Caco-2 (cell line): ENCODE data around the gene VPS37D. TPM values are rescaled to one million over a fixed set of nuclear protein-coding genes. Genes with fewer than 3 reads are reported as not detected.
A peak's percentile ranks its signal among the peaks of the same experiment; 100 is the strongest.

ENCODE experiments used
- BruUV-seq: library from RNA; stranded (reverse); fragments of 400-500 nt; replicated peaks from 2 replicates; lab custom pipeline; 2021; lab: Mats Ljungman, UMichigan
- CTCF ChIA-PET: fragments of 300-600 bp; sonication (Branson Sonifier 250); formaldehyde crosslinking; loops from one replicate; lab custom pipeline; 2022; ENCODE audit warnings: antibody characterized with exemption; lab: Charles Lee
- POLR2A ChIA-PET: fragments of 300-600 bp; sonication (Branson Sonifier 250); formaldehyde crosslinking; loops from one replicate; lab custom pipeline; 2022; ENCODE audit warnings: antibody characterized with exemption; lab: Charles Lee
- DNase-seq, 2 experiments: peaks; one replicate each; pipeline versions ENCODE4 v3.0.0 to v3.0.0-alpha.2; 2020 to 2022
- H3K27me3 ChIP-seq: replicated peaks from 2 replicates; pipeline ENCODE4 v1.6.0; 2011; ENCODE audit warnings: low read length; ENCODE audit not compliant: control insufficient read depth, insufficient read depth
- H3K36me3 ChIP-seq: 2 replicates; pipeline ENCODE4 v1.5.1; 2011; ENCODE audit warnings: low read length; ENCODE audit not compliant: control insufficient read depth, insufficient read depth
- H3K4me1 ChIP-seq: fragments of 250-450 bp; sonication (Bioruptor Pico); 2 replicates; pipeline ENCODE4 v1.5.1; 2020; ENCODE audit warnings: mild to moderate bottlenecking
- H3K4me3 ChIP-seq: 2 replicates; pipeline ENCODE4 v1.5.1; 2011; ENCODE audit warnings: low read depth, mild to moderate bottlenecking, control low read depth, low read length
- H3K9me3 ChIP-seq: fragments of 250-450 bp; sonication (Bioruptor Pico); 2 replicates; pipeline ENCODE4 v1.5.1; 2020; ENCODE audit warnings: mild to moderate bottlenecking, moderate library complexity
- H3K27ac Mint-ChIP-seq: one replicate; pipeline ENCODE4 v1.8.0; 2022; ENCODE audit warnings: mixed read lengths; ENCODE audit not compliant: unreplicated experiment
- H3K27me3 Mint-ChIP-seq: one replicate; pipeline ENCODE4 v1.8.0; 2022; ENCODE audit warnings: mixed read lengths; ENCODE audit not compliant: insufficient read depth, unreplicated experiment
- H3K36me3 Mint-ChIP-seq: one replicate; pipeline ENCODE4 v1.8.0; 2022; ENCODE audit warnings: mild to moderate bottlenecking, mixed read lengths; ENCODE audit not compliant: insufficient read depth, unreplicated experiment
- H3K4me1 Mint-ChIP-seq: one replicate; pipeline ENCODE4 v1.8.0; 2022; ENCODE audit warnings: low read depth, mixed read lengths; ENCODE audit not compliant: unreplicated experiment
- H3K4me3 Mint-ChIP-seq: one replicate; pipeline ENCODE4 v1.8.0; 2022; ENCODE audit warnings: mild to moderate bottlenecking, moderate library complexity, mixed read lengths; ENCODE audit not compliant: unreplicated experiment
- H3K9me3 Mint-ChIP-seq: one replicate; pipeline ENCODE4 v1.8.0; 2022; ENCODE audit warnings: mixed read lengths; ENCODE audit not compliant: unreplicated experiment
- intact Hi-C: fragments of 100-400 bp; cut with micrococcal nuclease; formaldehyde crosslinking; loops from one replicate; pipeline ENCODE4 v1.10.0; 2022; ENCODE audit not compliant: unreplicated experiment
- total RNA-seq: library from RNA; stranded (reverse); gene quantifications from 2 replicates; pipeline ENCODE4 v1.2.3, GENCODE V29; 2022
- TF ChIP-seq, protein P1 (sequence below), 2 experiments: fragments of 200-600 bp in 1 of 2; IDR thresholded peaks; 1 replicate in 1 of 2; 2 replicates in 1 of 2; pipeline versions ENCODE4 v1.5.1 to v1.8.0; 2011 to 2022; ENCODE audit warnings: antibody characterized with exemption in 1 of 2, control low read depth in 1 of 2, inconsistent platforms in 1 of 2, low read depth in 1 of 2, low read length in 1 of 2, mild to moderate bottlenecking in 1 of 2, moderate library complexity in 1 of 2; ENCODE audit not compliant: insufficient read depth in 1 of 2, severe bottlenecking in 1 of 2, unreplicated experiment in 1 of 2

The VPS37D gene
- total RNA-seq, 1 experiment from 2014 or later, result 2.7 TPM

DNA sequence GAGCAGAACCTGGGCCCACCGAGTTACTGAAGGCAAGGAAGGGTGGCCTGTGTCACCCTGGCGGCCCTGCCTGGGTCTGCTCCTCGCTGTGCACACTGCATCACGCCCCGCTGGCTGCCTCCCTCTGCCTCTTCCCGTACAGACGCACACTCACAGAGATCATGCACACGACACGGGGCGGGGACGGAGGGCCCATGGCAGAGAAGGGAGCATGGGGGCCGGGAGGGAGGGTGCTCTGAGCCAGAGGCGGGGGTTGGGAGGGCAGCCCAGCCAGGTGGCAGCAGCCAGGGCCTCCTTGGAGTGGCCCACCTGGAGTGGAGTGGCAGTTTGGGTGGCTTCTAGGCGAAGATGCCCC, 32.4 kb downstream of the VPS37D start:
- DNase-seq, result no peak
- ChIA-PET CTCF (interaction anchor here (0.6 to 2.5 kb wide), 3 partner anchors 29 to 580 kb away, joined by 3 to 8 read pairs (median 4); no protein-coding TSS in a partner anchor), POLR2A (no interaction called here)
- H3K36me3 ChIP-seq, result peaks cover 3% of the 10 kb centered on the region; the same call in 1 of the 2 replicates
- BruUV-seq, result no TSS peak
- H3K4me3 ChIP-seq, result no peak overlapping the region
- H3K27ac Mint-ChIP-seq, result no peak overlapping the region
- H3K9me3 ChIP-seq, result no peaks in the 10 kb centered on the region
- no peaks in the 10 kb centered on the region for H3K27me3 ChIP-seq
- H3K4me1 ChIP-seq, result peaks cover 12% of the 10 kb centered on the region
- H3K4me1 Mint-ChIP-seq, result no peaks in the 10 kb centered on the region
- H3K36me3 Mint-ChIP-seq, result peaks cover 70% of the 10 kb centered on the region
- intact Hi-C loops, result no loop called here
- H3K4me3 Mint-ChIP-seq, result no peak overlapping the region
- H3K27me3 Mint-ChIP-seq, result no peaks in the 10 kb centered on the region
- TF ChIP-seq, protein P1, sequence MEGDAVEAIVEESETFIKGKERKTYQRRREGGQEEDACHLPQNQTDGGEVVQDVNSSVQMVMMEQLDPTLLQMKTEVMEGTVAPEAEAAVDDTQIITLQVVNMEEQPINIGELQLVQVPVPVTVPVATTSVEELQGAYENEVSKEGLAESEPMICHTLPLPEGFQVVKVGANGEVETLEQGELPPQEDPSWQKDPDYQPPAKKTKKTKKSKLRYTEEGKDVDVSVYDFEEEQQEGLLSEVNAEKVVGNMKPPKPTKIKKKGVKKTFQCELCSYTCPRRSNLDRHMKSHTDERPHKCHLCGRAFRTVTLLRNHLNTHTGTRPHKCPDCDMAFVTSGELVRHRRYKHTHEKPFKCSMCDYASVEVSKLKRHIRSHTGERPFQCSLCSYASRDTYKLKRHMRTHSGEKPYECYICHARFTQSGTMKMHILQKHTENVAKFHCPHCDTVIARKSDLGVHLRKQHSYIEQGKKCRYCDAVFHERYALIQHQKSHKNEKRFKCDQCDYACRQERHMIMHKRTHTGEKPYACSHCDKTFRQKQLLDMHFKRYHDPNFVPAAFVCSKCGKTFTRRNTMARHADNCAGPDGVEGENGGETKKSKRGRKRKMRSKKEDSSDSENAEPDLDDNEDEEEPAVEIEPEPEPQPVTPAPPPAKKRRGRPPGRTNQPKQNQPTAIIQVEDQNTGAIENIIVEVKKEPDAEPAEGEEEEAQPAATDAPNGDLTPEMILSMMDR (IDR thresholded peaks at IDR 0.05; ENCODE audit: insufficient read depth in 1 of 2, low read depth in 1 of 2, low read length in 1 of 2, severe bottlenecking in 1 of 2, unreplicated experiment in 1 of 2), result no peak
- H3K9me3 Mint-ChIP-seq, result no peaks in the 10 kb centered on the region

GRCh38 chr7:73700581-73701134, 33.0 kb downstream of the VPS37D start:
- ChIA-PET POLR2A (interaction anchor here (0.5 kb wide), 1 partner anchor 42 kb away, joined by 5 read pairs; no protein-coding TSS in a partner anchor), CTCF (interaction anchor here (0.6 to 2.6 kb wide), 5 partner anchors 15 to 94 kb away, joined by 3 to 13 read pairs (median 8); no protein-coding TSS in a partner anchor)
- Mint-ChIP-seq H3K36me3 (peaks cover 76% of the 10 kb centered on the region), H3K9me3 (no peaks in the 10 kb centered on the region), H3K27ac (no peak overlapping the region), H3K27me3 (no peaks in the 10 kb centered on the region), H3K4me1 (no peaks in the 10 kb centered on the region), H3K4me3 (no peak overlapping the region)
- Histone ChIP-seq H3K4me3 (no peak overlapping the region), H3K9me3 (no peaks in the 10 kb centered on the region), H3K36me3 (peaks cover 3% of the 10 kb centered on the region; the same call in 1 of the 2 replicates), H3K27me3 (no peaks in the 10 kb centered on the region), H3K4me1 (peaks cover 12% of the 10 kb centered on the region)
- BruUV-seq, result no TSS peak
- intact Hi-C loops, result loop anchor here (1.0 kb wide), 2 partner anchors 15 to 25 kb away; no protein-coding TSS in a partner anchor
- DNase-seq, result no peak
- TF ChIP-seq, protein P1 (IDR thresholded peaks at IDR 0.05; ENCODE audit: insufficient read depth in 1 of 2, low read depth in 1 of 2, low read length in 1 of 2, severe bottlenecking in 1 of 2, unreplicated experiment in 1 of 2), result no peak

- Histone ChIP-seq H3K27me3 (no peaks in the 10 kb centered on the region), H3K4me3 (no peak overlapping the region), H3K36me3 (peaks cover 3% of the 10 kb centered on the region; the same call in 1 of the 2 replicates), H3K9me3 (no peaks in the 10 kb centered on the region), H3K4me1 (peaks cover 12% of the 10 kb centered on the region)
- POLR2A ChIA-PET, result interaction anchor here (0.5 to 0.6 kb wide), 2 partner anchors 43 to 135 kb away, joined by 3 to 5 read pairs; no protein-coding TSS in a partner anchor
- H3K4me1 Mint-ChIP-seq, result no peaks in the 10 kb centered on the region
- H3K36me3 Mint-ChIP-seq, result peaks cover 80% of the 10 kb centered on the region
- peak; percentile 77 to 78 for DNase-seq
- TF ChIP-seq, protein P1 (IDR thresholded peaks at IDR 0.05; ENCODE audit: insufficient read depth in 1 of 2, low read depth in 1 of 2, low read length in 1 of 2, severe bottlenecking in 1 of 2, unreplicated experiment in 1 of 2), result peak; percentile 62 to 79
- H3K9me3 Mint-ChIP-seq, result no peaks in the 10 kb centered on the region
- CTCF ChIA-PET, result interaction anchor here (1.3 to 2.6 kb wide), 4 partner anchors 14 to 95 kb away, joined by 3 to 9 read pairs (median 6); no protein-coding TSS in a partner anchor
- no peaks in the 10 kb centered on the region for H3K27me3 Mint-ChIP-seq
- no TSS peak for BruUV-seq
- H3K27ac Mint-ChIP-seq, result no peak overlapping the region
- intact Hi-C loops, result loop anchor here (1.0 kb wide), 2 partner anchors 14 to 24 kb away; no protein-coding TSS in a partner anchor
- H3K4me3 Mint-ChIP-seq, result no peak overlapping the region
Measured at GRCh38 chr7:73701357-73701995, 33.8 kb downstream of the VPS37D start.
